ENCODE data around the gene SVEP1.
"Not testable (repeated sequence)": the region's sequence is repeated elsewhere in the genome, so short reads cannot be mapped to it uniquely, and the experiment has no call there.

The SVEP1 gene

GRCh38 chr9:110432253-110432652, 147.3 kb downstream of the SVEP1 start:
- Mint-ChIP-seq H3K36me3 (no peaks in the 10 kb centered on the region), H3K9me3 (no peaks in the 10 kb centered on the region), H3K4me1 (no peaks in the 10 kb centered on the region), H3K27me3 (peaks cover 2% of the 10 kb centered on the region), H3K4me3 (no peak overlapping the region), H3K27ac (no peak overlapping the region)
- ATAC-seq (ENCODE audit: low read depth) (no peak), DNase-seq (ENCODE audit: low spot score in 2 of 2) (no peak)

DNA sequence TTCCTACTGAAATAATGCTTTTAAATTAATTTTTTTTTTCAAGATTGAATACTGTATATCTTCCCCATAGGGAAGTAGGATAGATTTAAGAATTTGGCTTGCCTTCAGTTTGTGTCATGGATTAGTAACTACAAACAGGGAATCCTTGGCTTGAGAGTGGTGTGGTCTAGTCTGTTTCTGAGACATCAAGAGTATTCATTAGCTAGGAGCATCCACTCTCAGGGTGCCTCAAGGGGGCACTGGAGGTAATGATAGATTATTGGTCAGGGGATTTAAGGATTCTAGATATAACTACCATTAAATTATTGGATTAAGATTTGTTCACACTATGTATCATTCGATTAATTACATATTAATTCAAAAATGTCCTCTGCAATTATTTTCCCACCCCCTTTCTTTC, 150.1 kb downstream of the SVEP1 start:
- Mint-ChIP-seq H3K4me1 (no peaks in the 10 kb centered on the region), H3K9me3 (no peaks in the 10 kb centered on the region), H3K27ac (no peak overlapping the region), H3K4me3 (no peak overlapping the region), H3K36me3 (no peaks in the 10 kb centered on the region), H3K27me3 (peaks cover 2% of the 10 kb centered on the region)
- DNase-seq (ENCODE audit: low spot score in 2 of 2) = no peak
- ATAC-seq (ENCODE audit: low read depth) = no peak

GRCh38 chr9:110427497-110428104, 151.9 kb downstream of the SVEP1 start:
- DNase-seq (ENCODE audit: low spot score in 2 of 2) (no peak), ATAC-seq (ENCODE audit: low read depth) (no peak)
- Mint-ChIP-seq H3K4me1 (no peaks in the 10 kb centered on the region), H3K9me3 (no peaks in the 10 kb centered on the region), H3K4me3 (no peak overlapping the region), H3K36me3 (no peaks in the 10 kb centered on the region), H3K27me3 (no peaks in the 10 kb centered on the region), H3K27ac (no peak overlapping the region)

- H3K4me1 Mint-ChIP-seq = no peaks in the 10 kb centered on the region
- no peak overlapping the region for H3K4me3 Mint-ChIP-seq
- DNase-seq (ENCODE audit: low spot score in 2 of 2) (no peak), ATAC-seq (ENCODE audit: low read depth) (no peak)
- H3K27me3 Mint-ChIP-seq = no peaks in the 10 kb centered on the region
- no peaks in the 10 kb centered on the region for H3K9me3 Mint-ChIP-seq
- no peak overlapping the region for H3K27ac Mint-ChIP-seq
- H3K36me3 Mint-ChIP-seq = no peaks in the 10 kb centered on the region
Measured at GRCh38 chr9:110426052-110426709, 153.4 kb downstream of the SVEP1 start.

GRCh38 chr9:110414471-110414870, 165.1 kb downstream of the SVEP1 start:
- Mint-ChIP-seq H3K9me3 (peaks cover 8% of the 10 kb centered on the region), H3K27me3 (peaks cover 1% of the 10 kb centered on the region), H3K36me3 (peaks cover 2% of the 10 kb centered on the region), H3K4me3 (no peak overlapping the region), H3K27ac (no peak overlapping the region), H3K4me1 (no peaks in the 10 kb centered on the region)
- ATAC-seq (ENCODE audit: low read depth) (no peak), DNase-seq (ENCODE audit: low spot score in 2 of 2) (no peak)

DNA sequence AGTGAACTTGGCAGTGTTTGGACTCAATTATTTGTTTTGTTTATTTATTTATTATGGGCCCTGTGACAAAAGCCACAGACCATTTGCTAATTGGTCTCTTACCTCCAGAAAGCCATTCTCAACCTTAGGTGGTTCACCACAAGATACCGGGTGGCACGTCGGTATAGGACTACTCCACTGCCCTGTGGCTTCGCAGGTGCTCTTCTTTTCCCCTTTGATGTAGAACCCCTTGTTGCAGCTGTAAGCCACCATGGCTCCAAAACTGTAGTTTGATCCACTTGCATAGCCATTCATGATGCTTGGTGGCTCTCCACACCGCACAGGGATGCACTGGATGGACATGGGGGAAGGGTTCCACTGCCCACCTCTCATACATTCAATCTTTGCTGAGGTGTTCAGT, 168.6 kb downstream of the SVEP1 start:
- no peaks in the 10 kb centered on the region for H3K27me3 Mint-ChIP-seq
- no peak overlapping the region for H3K27ac Mint-ChIP-seq
- no peaks in the 10 kb centered on the region for H3K36me3 Mint-ChIP-seq
- H3K4me1 Mint-ChIP-seq = no peaks in the 10 kb centered on the region
- H3K9me3 Mint-ChIP-seq = peaks cover 3% of the 10 kb centered on the region
- no peak for DNase-seq (ENCODE audit: low spot score in 2 of 2)
- H3K4me3 Mint-ChIP-seq = no peak overlapping the region
- ATAC-seq (ENCODE audit: low read depth) = no peak

- Mint-ChIP-seq H3K36me3 (no peaks in the 10 kb centered on the region), H3K27ac (no peak overlapping the region), H3K4me3 (no peak overlapping the region)
Measured at GRCh38 chr9:110408598-110408997, 170.9 kb downstream of the SVEP1 start.

GRCh38 chr9:110405858-110406443, 173.6 kb downstream of the SVEP1 start:
- DNase-seq (ENCODE audit: low spot score in 2 of 2) = no peak
- H3K27me3 Mint-ChIP-seq = no peaks in the 10 kb centered on the region
- H3K4me3 Mint-ChIP-seq = no peak overlapping the region
- H3K36me3 Mint-ChIP-seq = no peaks in the 10 kb centered on the region
- H3K4me1 Mint-ChIP-seq = no peaks in the 10 kb centered on the region
- no peaks in the 10 kb centered on the region for H3K9me3 Mint-ChIP-seq
- ATAC-seq (ENCODE audit: low read depth) = no peak
- H3K27ac Mint-ChIP-seq = no peak overlapping the region

More at GRCh38 chr9:110408598-110408997, 170.9 kb downstream of the SVEP1 start:
- H3K4me1 Mint-ChIP-seq = no peaks in the 10 kb centered on the region
- no peaks in the 10 kb centered on the region for H3K9me3 Mint-ChIP-seq
- ATAC-seq (ENCODE audit: low read depth) = no peak
- no peak for DNase-seq (ENCODE audit: low spot score in 2 of 2)
- H3K27me3 Mint-ChIP-seq = no peaks in the 10 kb centered on the region

DNA sequence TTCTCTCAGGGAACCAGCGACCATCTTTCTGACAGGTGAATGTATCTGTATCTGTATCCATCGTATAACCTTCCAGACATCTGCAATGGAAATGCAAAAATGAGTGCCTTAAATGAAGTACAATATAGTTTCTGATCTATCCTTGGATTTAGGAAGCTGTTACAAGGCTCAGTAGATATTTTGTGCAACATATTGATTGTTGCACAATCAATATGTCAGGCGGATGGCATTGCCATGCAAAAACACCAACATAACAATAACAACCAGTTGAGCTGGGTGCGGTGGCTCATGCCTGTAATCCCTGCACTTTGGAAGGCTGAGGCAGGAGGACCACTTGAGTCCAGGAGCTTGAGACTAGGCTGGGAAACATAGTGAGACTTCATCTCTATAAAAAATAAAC, 175.1 kb downstream of the SVEP1 start:
- Mint-ChIP-seq H3K9me3 (no peaks in the 10 kb centered on the region), H3K36me3 (no peaks in the 10 kb centered on the region), H3K27ac (no peak overlapping the region), H3K4me1 (no peaks in the 10 kb centered on the region), H3K27me3 (no peaks in the 10 kb centered on the region), H3K4me3 (no peak overlapping the region)
- ATAC-seq (ENCODE audit: low read depth) (no peak), DNase-seq (ENCODE audit: low spot score in 2 of 2) (no peak)

GRCh38 chr9:110399983-110400382, 179.6 kb downstream of the SVEP1 start:
- Mint-ChIP-seq H3K4me1 (no peaks in the 10 kb centered on the region), H3K27me3 (no peaks in the 10 kb centered on the region), H3K27ac (no peak overlapping the region), H3K9me3 (no peaks in the 10 kb centered on the region), H3K4me3 (no peak overlapping the region), H3K36me3 (no peaks in the 10 kb centered on the region)
- ATAC-seq (ENCODE audit: low read depth) = no peak
- DNase-seq (ENCODE audit: low spot score in 2 of 2) = no peak

DNA sequence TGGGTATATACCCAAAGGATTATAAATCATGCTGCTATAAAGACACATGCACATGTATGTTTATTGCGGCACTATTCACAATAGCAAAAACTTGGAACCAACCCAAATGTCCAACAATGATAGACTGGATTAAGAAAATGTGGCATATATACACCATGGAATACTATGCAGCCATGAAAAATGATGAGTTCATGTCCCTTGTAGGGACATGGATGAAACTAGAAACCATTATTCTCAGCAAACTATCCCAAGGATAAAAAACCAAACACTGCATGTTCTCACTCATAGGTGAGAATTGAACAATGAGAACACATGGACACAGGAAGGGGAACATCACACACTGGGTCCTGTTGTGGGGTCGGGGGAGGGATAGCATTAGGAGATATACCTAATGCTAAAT, 180.5 kb downstream of the SVEP1 start:
- H3K27ac Mint-ChIP-seq; H3K9me3 Mint-ChIP-seq; H3K4me1 Mint-ChIP-seq; ATAC-seq (ENCODE audit: low read depth); H3K27me3 Mint-ChIP-seq; H3K4me3 Mint-ChIP-seq; H3K36me3 Mint-ChIP-seq; DNase-seq (ENCODE audit: low spot score in 2 of 2): not testable (repeated sequence)

- Mint-ChIP-seq H3K27me3 (peaks cover 3% of the 10 kb centered on the region), H3K9me3 (no peaks in the 10 kb centered on the region), H3K4me3 (no peak overlapping the region), H3K4me1 (no peaks in the 10 kb centered on the region), H3K27ac (no peak overlapping the region), H3K36me3 (no peaks in the 10 kb centered on the region)
- no peak for ATAC-seq (ENCODE audit: low read depth)
- DNase-seq (ENCODE audit: low spot score in 2 of 2) = no peak
Measured at GRCh38 chr9:110391826-110392485, 187.6 kb downstream of the SVEP1 start.

DNA sequence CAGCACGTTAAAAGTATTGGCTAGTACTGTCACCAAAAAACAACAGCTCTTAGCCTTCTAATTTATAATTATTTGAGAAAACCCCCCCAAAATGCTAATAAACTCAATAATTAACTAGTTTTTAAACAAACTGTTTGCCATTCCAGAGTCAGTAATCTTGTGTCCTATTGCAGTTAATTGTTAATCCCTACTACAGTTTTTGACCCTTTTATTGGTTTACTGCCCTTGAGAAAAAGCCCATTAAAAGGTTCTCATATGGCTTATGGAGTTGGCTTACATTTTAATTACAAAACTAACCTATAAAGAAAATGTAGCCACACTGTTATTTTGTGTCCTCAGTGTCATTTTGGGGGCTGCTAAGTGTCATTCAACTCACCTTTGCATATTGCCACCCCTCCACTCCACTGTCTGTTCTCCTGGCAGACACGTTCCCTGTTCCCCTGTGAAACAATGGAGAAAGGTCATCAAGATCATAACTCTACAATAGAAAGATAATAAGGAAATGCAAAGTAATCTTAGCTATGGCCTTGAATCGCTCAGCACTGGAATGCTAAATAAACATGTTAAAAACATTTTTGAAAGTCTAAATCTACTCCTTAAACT, 190.3 kb downstream of the SVEP1 start:
- Mint-ChIP-seq H3K27ac (no peak overlapping the region), H3K4me1 (no peaks in the 10 kb centered on the region), H3K36me3 (no peaks in the 10 kb centered on the region), H3K4me3 (no peak overlapping the region), H3K9me3 (no peaks in the 10 kb centered on the region), H3K27me3 (peaks cover 5% of the 10 kb centered on the region)
- no peak for ATAC-seq (ENCODE audit: low read depth)
- no peak for DNase-seq (ENCODE audit: low spot score in 2 of 2)

DNA sequence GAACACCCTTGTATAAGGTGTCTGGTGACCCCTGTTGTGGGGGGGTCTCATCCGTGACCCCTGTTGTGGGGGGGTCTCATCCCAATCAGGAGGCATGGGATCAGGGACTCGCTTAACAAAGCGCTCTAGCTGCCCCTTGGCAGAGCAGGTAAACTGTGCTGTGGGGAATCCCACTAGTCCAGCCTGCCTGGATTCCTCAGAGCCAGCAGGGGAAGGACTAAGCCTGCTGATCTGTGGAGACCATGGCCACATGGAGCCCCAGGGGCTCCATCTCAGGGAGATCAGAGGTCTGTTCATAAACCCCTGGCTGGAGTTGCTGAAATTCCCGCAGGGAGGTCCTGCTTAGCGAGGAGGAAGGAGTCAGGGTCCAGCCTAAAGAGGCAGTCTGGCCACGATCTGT, 196.1 kb downstream of the SVEP1 start:
- Mint-ChIP-seq H3K36me3 (no peaks in the 10 kb centered on the region), H3K4me3 (no peak overlapping the region), H3K4me1 (no peaks in the 10 kb centered on the region), H3K27ac (no peak overlapping the region), H3K9me3 (peaks cover 2% of the 10 kb centered on the region), H3K27me3 (peaks cover 8% of the 10 kb centered on the region)
- ATAC-seq (ENCODE audit: low read depth) (no peak), DNase-seq (ENCODE audit: low spot score in 2 of 2) (no peak)
